OCI-LY7 (cell line): ENCODE results near the gene GIPC3. TPM values are rescaled to one million over a fixed set of nuclear protein-coding genes. Genes with fewer than 3 reads are reported as not detected.

Source experiments
- BruUV-seq: library from RNA; stranded (reverse); fragments of 400-500 nt; replicated peaks from 2 replicates; lab custom pipeline; 2021; lab: Mats Ljungman, UMichigan
- CTCF ChIA-PET: fragments of 300-600 bp; sonication (Branson Sonifier 250); formaldehyde crosslinking; loops from one replicate; lab custom pipeline; 2022; ENCODE audit warnings: antibody characterized with exemption; ENCODE audit not compliant: unreplicated experiment; lab: Charles Lee
- POLR2A ChIA-PET: fragments of 300-600 bp; sonication (Branson Sonifier 250); formaldehyde crosslinking; loops from one replicate; lab custom pipeline; 2022; ENCODE audit warnings: antibody characterized with exemption; lab: Charles Lee
- DNase-seq: peaks from one replicate; pipeline ENCODE4 v3.0.0-alpha.2; 2015; ENCODE audit warnings: low spot score
- H2AFZ ChIP-seq: fragments of 200-600 bp; sonication (generic), shearing (Covaris generic); 2 replicates; pipeline ENCODE4 v1.6.1; 2014; ENCODE audit warnings: mild to moderate bottlenecking, antibody characterized with exemption, low read length, moderate library complexity
- H3K27ac ChIP-seq: fragments of 200-600 bp; sonication (generic); 2 replicates; pipeline ENCODE4 v1.5.1; 2014; ENCODE audit warnings: mixed run types, low read depth, mild to moderate bottlenecking, moderate library complexity, low read length, inconsistent platforms; ENCODE audit not compliant: poor library complexity, severe bottlenecking
- H3K36me3 ChIP-seq: fragments of 200-600 bp; sonication (generic); 2 replicates; pipeline ENCODE4 v1.6.1; 2014; ENCODE audit warnings: mild to moderate bottlenecking, antibody characterized with exemption, low read length, moderate library complexity, mixed read lengths; ENCODE audit not compliant: insufficient read depth
- H3K4me1 ChIP-seq: fragments of 200-600 bp; sonication (generic); 2 replicates; pipeline ENCODE4 v1.5.1; 2014; ENCODE audit warnings: mild to moderate bottlenecking, low read length; ENCODE audit not compliant: insufficient read depth, poor library complexity, severe bottlenecking
- H3K4me2 ChIP-seq: fragments of 200-600 bp; sonication (generic); 2 replicates; pipeline ENCODE4 v1.6.1; 2014; ENCODE audit warnings: mild to moderate bottlenecking, low read length
- H3K4me3 ChIP-seq: fragments of 200-600 bp; sonication (generic); 2 replicates; pipeline ENCODE4 v1.5.1; 2014; ENCODE audit warnings: mild to moderate bottlenecking, low read depth, low read length; ENCODE audit not compliant: poor library complexity, severe bottlenecking
- H3K79me2 ChIP-seq: fragments of 200-600 bp; sonication (generic); 2 replicates; pipeline ENCODE4 v1.6.1; 2016; ENCODE audit warnings: low read depth, mild to moderate bottlenecking, low read length, moderate library complexity, mixed read lengths; ENCODE audit not compliant: insufficient read depth
- H3K9me2 ChIP-seq: fragments of 200-600 bp; sonication (generic); 2 replicates; pipeline ENCODE4 v1.6.1; 2016; ENCODE audit warnings: mild to moderate bottlenecking, low read length, mixed read lengths; ENCODE audit not compliant: insufficient read depth
- H3K9me3 ChIP-seq: fragments of 200-600 bp; sonication (generic); 2 replicates; pipeline ENCODE4 v1.6.1; 2014; ENCODE audit warnings: mild to moderate bottlenecking, mixed run types, low read length, mixed read lengths
- H4K20me1 ChIP-seq: fragments of 200-600 bp; sonication (generic); 2 replicates; pipeline ENCODE4 v1.6.1; 2014; ENCODE audit warnings: mild to moderate bottlenecking, antibody characterized with exemption, low read length, moderate library complexity, mixed read lengths; ENCODE audit not compliant: insufficient read depth
- CTCF ChIP-seq: fragments of 200-600 bp; sonication (generic); conservative IDR thresholded peaks from 2 replicates; pipeline ENCODE4 v1.5.1; 2014; ENCODE audit warnings: mild to moderate bottlenecking, antibody characterized with exemption, low read length, moderate library complexity, mixed read lengths
- EZH2phosphoT487 ChIP-seq: fragments of 200-600 bp; sonication (generic); IDR thresholded peaks from 2 replicates; pipeline ENCODE4 v1.6.1; 2018; ENCODE audit warnings: low read depth, borderline replicate concordance, mild to moderate bottlenecking, mixed run types, antibody characterized with exemption, low read length, moderate library complexity, mixed read lengths
- intact Hi-C: fragments of 100-400 bp; cut with micrococcal nuclease; formaldehyde crosslinking; loops from one replicate; pipeline ENCODE4 v1.10.0; 2022; ENCODE audit not compliant: unreplicated experiment
- total RNA-seq, 2 experiments: library from RNA; depleted of rRNA in 1 of 2; stranded (reverse); fragments of >200 nt in 1 of 2; shearing (Covaris generic) in 1 of 2; gene quantifications; 2 replicates each; pipeline ENCODE4 v1.2.3, GENCODE V29; 2014 to 2022

GIPC3 gene
- total RNA-seq, 2 experiments from 2014 or later, result not detected

- intact Hi-C loops, result no loop called here
- CTCF ChIA-PET, result no interaction called here
- no peak for DNase-seq
- no peak overlapping the region for H3K4me2 ChIP-seq
- no peaks in the 10 kb centered on the region for H4K20me1 ChIP-seq
- H3K9me2 ChIP-seq, result no peaks in the 10 kb centered on the region
- H3K4me1 ChIP-seq, result no peaks in the 10 kb centered on the region
- BruUV-seq, result no TSS peak
- H3K4me3 ChIP-seq, result no peak overlapping the region
- no peaks in the 10 kb centered on the region for H3K79me2 ChIP-seq
- H2AFZ ChIP-seq, result no peak overlapping the region
- H3K27ac ChIP-seq, result no peak overlapping the region
- POLR2A ChIA-PET, result interaction anchor here (0.5 to 0.6 kb wide), 2 partner anchors 10 to 1796 kb away, joined by 3 read pairs; no protein-coding TSS in a partner anchor
- H3K36me3 ChIP-seq, result no peaks in the 10 kb centered on the region
- TF ChIP-seq CTCF (no peak), EZH2phosphoT487 (no peak)
- H3K9me3 ChIP-seq, result no peaks in the 10 kb centered on the region; the same call in 1 of the 2 replicates
These were observed 6.8 kb downstream of the GIPC3 start for GRCh38 chr19:3591876-3592613.

GRCh38 chr19:3593156-3593555, 7.9 kb downstream of the GIPC3 start:
- H3K4me1 ChIP-seq, result no peaks in the 10 kb centered on the region
- H3K4me2 ChIP-seq, result no peak overlapping the region
- ChIA-PET POLR2A (no interaction called here), CTCF (no interaction called here)
- TF ChIP-seq CTCF (no peak), EZH2phosphoT487 (no peak)
- H3K36me3 ChIP-seq, result no peaks in the 10 kb centered on the region
- no peaks in the 10 kb centered on the region; the same call in 1 of the 2 replicates for H3K9me3 ChIP-seq
- no TSS peak for BruUV-seq
- no peaks in the 10 kb centered on the region for H3K79me2 ChIP-seq
- no peak overlapping the region for H2AFZ ChIP-seq
- no peak overlapping the region for H3K27ac ChIP-seq
- no peak overlapping the region for H3K4me3 ChIP-seq
- intact Hi-C loops, result no loop called here
- H3K9me2 ChIP-seq, result no peaks in the 10 kb centered on the region
- DNase-seq, result no peak
- no peaks in the 10 kb centered on the region for H4K20me1 ChIP-seq

GRCh38 chr19:3595521-3596061, 10.3 kb downstream of the GIPC3 start:
- BruUV-seq, result no TSS peak
- Histone ChIP-seq H3K4me1 (no peaks in the 10 kb centered on the region), H3K9me3 (no peaks in the 10 kb centered on the region; the same call in 1 of the 2 replicates), H3K4me2 (no peak overlapping the region), H3K27ac (no peak overlapping the region), H2AFZ (no peak overlapping the region), H3K4me3 (no peak overlapping the region), H3K79me2 (no peaks in the 10 kb centered on the region), H4K20me1 (no peaks in the 10 kb centered on the region), H3K9me2 (no peaks in the 10 kb centered on the region), H3K36me3 (no peaks in the 10 kb centered on the region)
- intact Hi-C loops, result no loop called here
- DNase-seq, result no peak
- POLR2A ChIA-PET, result no interaction called here
- CTCF ChIA-PET, result no interaction called here
- TF ChIP-seq CTCF (no peak), EZH2phosphoT487 (no peak)
